ENCODE data around the gene GZMM. TPM values are rescaled to one million over a fixed set of nuclear protein-coding genes. Genes with fewer than 3 reads are reported as not detected.

The GZMM gene
- total RNA-seq, 5 donors from 2014 or later (not counting 1 experiment from before 2014, with no cell fraction given) = 66.2 to 91.0 (median 78.6) TPM

DNA sequence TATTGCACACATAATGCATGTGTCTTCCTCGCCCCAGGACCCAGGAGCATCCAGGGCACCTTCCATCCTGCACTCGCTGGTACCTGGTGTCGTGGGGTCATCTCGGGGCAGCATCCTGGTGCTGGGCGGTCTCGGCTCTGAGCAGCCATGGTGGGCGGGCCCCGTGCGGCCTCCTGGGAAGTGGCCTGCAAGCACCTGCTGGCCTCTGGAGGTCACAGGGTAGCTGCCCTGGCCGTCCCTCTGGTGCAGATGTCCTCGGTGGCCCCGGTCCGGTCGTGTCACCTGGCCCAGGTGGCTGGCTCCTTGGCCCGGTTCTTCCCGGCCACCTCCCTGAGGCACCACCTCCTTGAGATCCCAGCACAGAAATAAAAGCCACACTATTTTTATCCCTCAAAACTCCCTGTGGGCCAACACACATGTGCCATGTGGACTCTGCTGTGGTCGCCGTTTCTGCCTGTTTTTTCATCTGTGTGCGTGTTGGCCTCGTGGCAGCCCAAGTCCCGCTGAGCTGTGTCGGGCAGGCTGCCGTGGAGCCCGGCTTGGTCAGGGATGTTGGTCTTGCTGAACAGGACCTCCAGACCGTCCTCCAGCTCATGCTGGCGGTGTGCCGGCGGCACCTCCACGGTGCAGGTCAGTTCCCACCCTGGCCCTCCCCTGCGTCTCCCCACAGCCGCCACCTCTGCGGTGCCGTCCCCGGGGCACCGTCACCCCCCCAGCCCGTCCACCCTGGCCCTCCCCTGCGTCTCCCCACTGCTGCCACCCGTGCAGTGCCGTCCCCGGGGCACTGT lies 5.0 kb upstream of the GZMM start:
- Mint-ChIP-seq H3K9me3 (no peaks in the 10 kb centered on the region), H3K36me3 (peaks cover 8% of the 10 kb centered on the region), H3K27me3 (no peaks in the 10 kb centered on the region), H3K4me1 (peaks cover 14 to 16% (median 16%) of the 10 kb centered on the region in 3 donors), H3K27ac (no peak overlapping the region), H3K4me3 (no peak overlapping the region)
- Histone ChIP-seq H3K4me3 (ENCODE audit: control insufficient read depth in 1 of 2, extremely low read depth in 1 of 2, low read length in 1 of 2) (no peak overlapping the region), H3K9me3 (no peaks in the 10 kb centered on the region), H3K36me3 (ENCODE audit: control insufficient read depth in 2 of 2, extremely low read depth in 1 of 2, insufficient read depth in 1 of 2, low read length in 1 of 2) (peaks cover 27 to 47% of the 10 kb centered on the region in 2 donors), H3K4me1 (ENCODE audit: control insufficient read depth in 1 of 2, extremely low read depth in 1 of 2, insufficient read depth in 2 of 2, low read length in 2 of 2) (peaks cover 4 to 33% of the 10 kb centered on the region in 2 experiments), H3K27ac (ENCODE audit: low read length) (no peak overlapping the region), H3K27me3 (replicated peaks in 1 of 2; ENCODE audit: control insufficient read depth in 2 of 2, extremely low read depth in 1 of 2, insufficient read depth in 2 of 2, low read length in 1 of 2) (no peaks in the 10 kb centered on the region)
- ATAC-seq (replicated peaks in 1 of 4) = no peak
- ChIA-PET CTCF (no interaction called here), POLR2A (no interaction called here)
- 93% methylated on average over 38 of the region's 40 CpGs for WGBS (ENCODE audit: insufficient coverage)
- no peak for DNase-seq

DNA sequence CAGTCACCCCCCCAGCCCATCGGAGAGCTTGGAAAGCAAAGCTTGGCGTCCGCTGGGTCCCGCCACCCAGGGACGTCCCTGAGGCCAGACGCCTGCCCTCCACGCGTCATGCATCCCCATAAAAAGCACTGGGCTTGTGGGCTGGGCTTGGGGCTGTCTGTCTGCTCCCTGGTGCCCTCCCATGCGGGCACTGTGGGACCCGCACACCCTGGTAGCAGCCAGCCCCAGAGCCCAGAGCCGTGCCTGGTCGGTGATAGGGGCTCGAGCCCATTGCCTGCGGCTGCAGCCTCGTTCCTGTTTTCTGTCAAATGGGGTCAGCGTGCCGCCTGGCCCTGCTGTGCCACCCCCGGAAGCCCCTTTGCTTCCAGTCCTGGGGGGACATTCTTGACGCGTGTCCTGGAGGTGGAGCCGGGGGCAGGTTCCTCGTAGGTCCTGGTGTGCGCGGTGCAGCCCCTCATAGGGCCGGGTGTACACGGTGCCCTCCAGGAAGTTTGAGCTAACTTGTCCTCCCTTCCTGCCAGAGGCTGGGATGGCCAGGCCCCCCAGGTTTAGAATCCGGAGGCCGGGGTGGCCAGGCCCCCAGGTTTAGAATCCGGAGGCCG lies 4.3 kb upstream of the GZMM start:
- CTCF ChIA-PET = no interaction called here
- no peak for DNase-seq

DNA sequence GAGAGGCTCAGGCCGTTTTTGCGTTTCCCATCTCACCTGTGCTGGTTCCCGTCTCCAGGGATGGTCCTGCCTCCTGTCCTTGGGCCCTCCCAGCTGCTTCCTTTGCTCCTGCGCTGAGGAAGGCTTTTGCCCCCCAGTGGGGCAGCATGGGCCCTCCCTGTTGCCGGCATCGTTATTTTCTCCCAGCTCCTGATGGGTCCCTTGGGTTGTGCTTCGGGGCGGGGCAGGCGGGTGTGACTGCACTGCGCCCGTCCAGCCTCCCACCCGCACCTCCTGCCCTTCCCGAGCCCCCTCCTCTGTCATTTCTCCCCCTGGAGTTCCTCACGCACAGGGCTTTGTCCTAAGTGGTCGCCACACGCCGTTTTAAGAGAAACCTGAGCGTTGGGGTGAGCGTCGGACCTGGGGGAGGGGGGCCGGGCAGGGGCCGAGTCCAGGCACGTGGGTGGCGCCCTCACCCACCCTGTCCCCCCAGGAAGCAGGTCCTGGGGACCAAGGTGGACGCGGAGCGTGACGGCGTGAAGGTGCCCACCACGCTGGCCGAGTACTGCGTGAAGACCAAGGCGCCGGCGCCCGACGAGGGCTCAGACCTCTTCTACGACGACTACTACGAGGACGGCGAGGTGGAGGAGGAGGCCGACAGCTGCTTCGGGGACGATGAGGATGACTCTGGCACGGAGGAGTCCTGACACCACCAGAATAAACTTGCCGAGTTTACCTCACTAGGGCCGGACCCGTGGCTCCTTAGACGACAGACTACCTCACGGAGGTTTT lies 2.8 kb upstream of the GZMM start:
- CTCF ChIA-PET = no interaction called here
- Histone ChIP-seq H3K9me3 (no peaks in the 10 kb centered on the region), H3K4me3 (ENCODE audit: control insufficient read depth in 1 of 2, extremely low read depth in 1 of 2, low read length in 1 of 2) (no peak overlapping the region), H3K36me3 (ENCODE audit: control insufficient read depth in 2 of 2, extremely low read depth in 1 of 2, insufficient read depth in 1 of 2, low read length in 1 of 2) (peaks cover 19 to 35% of the 10 kb centered on the region in 2 donors), H3K4me1 (ENCODE audit: control insufficient read depth in 1 of 2, extremely low read depth in 1 of 2, insufficient read depth in 2 of 2, low read length in 2 of 2) (peaks cover 9 to 34% of the 10 kb centered on the region in 2 experiments), H3K27ac (ENCODE audit: low read length) (no peak overlapping the region), H3K27me3 (replicated peaks in 1 of 2; ENCODE audit: control insufficient read depth in 2 of 2, extremely low read depth in 1 of 2, insufficient read depth in 2 of 2, low read length in 1 of 2) (no peaks in the 10 kb centered on the region)
- 95% methylated on average over 46 of the region's 51 CpGs for WGBS (ENCODE audit: insufficient coverage)
- H3K4me1 Mint-ChIP-seq = peaks cover 21 to 22% (median 22%) of the 10 kb centered on the region in 3 donors
- POLR2A ChIA-PET = no interaction called here
- ATAC-seq (replicated peaks in 1 of 4) (no peak), DNase-seq (no peak)
- H3K9me3 Mint-ChIP-seq = no peaks in the 10 kb centered on the region
- H3K27me3 Mint-ChIP-seq = no peaks in the 10 kb centered on the region
- H3K36me3 Mint-ChIP-seq = peaks cover 8% of the 10 kb centered on the region
- H3K4me3 Mint-ChIP-seq = no peak overlapping the region
- no peak overlapping the region for H3K27ac Mint-ChIP-seq

More for the DNA sequence above, 4.3 kb upstream of the GZMM start:
- H3K4me3 Mint-ChIP-seq = no peak overlapping the region
- Histone ChIP-seq H3K4me3 (ENCODE audit: control insufficient read depth in 1 of 2, extremely low read depth in 1 of 2, low read length in 1 of 2) (no peak overlapping the region), H3K27ac (ENCODE audit: low read length) (no peak overlapping the region), H3K27me3 (replicated peaks in 1 of 2; ENCODE audit: control insufficient read depth in 2 of 2, extremely low read depth in 1 of 2, insufficient read depth in 2 of 2, low read length in 1 of 2) (no peaks in the 10 kb centered on the region), H3K36me3 (ENCODE audit: control insufficient read depth in 2 of 2, extremely low read depth in 1 of 2, insufficient read depth in 1 of 2, low read length in 1 of 2) (peaks cover 27 to 47% of the 10 kb centered on the region in 2 donors), H3K9me3 (no peaks in the 10 kb centered on the region), H3K4me1 (ENCODE audit: control insufficient read depth in 1 of 2, extremely low read depth in 1 of 2, insufficient read depth in 2 of 2, low read length in 2 of 2) (peaks cover 6 to 33% of the 10 kb centered on the region in 2 experiments)
- H3K36me3 Mint-ChIP-seq = peaks cover 8% of the 10 kb centered on the region
- no peaks in the 10 kb centered on the region for H3K9me3 Mint-ChIP-seq
- 93% methylated on average over 23 of the region's 30 CpGs for WGBS (ENCODE audit: insufficient coverage)
- POLR2A ChIA-PET = no interaction called here
- H3K4me1 Mint-ChIP-seq = peaks cover 17 to 18% (median 18%) of the 10 kb centered on the region in 3 donors
- H3K27ac Mint-ChIP-seq = no peak overlapping the region
- H3K27me3 Mint-ChIP-seq = no peaks in the 10 kb centered on the region
- no peak for ATAC-seq (replicated peaks in 1 of 4)

DNA sequence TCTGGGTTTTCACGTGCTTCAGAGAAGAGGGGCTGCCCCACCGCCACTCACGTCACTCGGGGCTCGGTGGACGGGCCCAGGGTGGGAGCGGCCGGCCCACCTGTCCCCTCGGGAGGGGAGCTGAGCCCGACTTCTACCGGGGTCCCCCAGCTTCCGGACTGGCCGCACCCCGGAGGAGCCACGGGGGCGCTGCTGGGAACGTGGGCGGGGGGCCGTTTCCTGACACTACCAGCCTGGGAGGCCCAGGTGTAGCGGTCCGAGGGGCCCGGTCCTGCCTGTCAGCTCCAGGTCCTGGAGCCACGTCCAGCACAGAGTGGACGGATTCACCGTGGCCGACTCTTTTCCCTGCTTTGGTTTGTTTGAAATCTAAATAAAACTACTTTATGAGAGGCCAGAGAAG lies 2.2 kb upstream of the GZMM start:
- Histone ChIP-seq H3K27ac (ENCODE audit: low read length) (no peak overlapping the region), H3K36me3 (ENCODE audit: control insufficient read depth in 2 of 2, extremely low read depth in 1 of 2, insufficient read depth in 1 of 2, low read length in 1 of 2) (peaks cover 16 to 29% of the 10 kb centered on the region in 2 donors), H3K27me3 (replicated peaks in 1 of 2; ENCODE audit: control insufficient read depth in 2 of 2, extremely low read depth in 1 of 2, insufficient read depth in 2 of 2, low read length in 1 of 2) (no peaks in the 10 kb centered on the region), H3K9me3 (no peaks in the 10 kb centered on the region), H3K4me3 (ENCODE audit: control insufficient read depth in 1 of 2, extremely low read depth in 1 of 2, low read length in 1 of 2) (no peak overlapping the region), H3K4me1 (ENCODE audit: control insufficient read depth in 1 of 2, extremely low read depth in 1 of 2, insufficient read depth in 2 of 2, low read length in 2 of 2) (peaks cover 9 to 38% of the 10 kb centered on the region in 2 experiments)
- 93% methylated on average over 22 of the region's 26 CpGs for WGBS (ENCODE audit: insufficient coverage)
- DNase-seq (no peak), ATAC-seq (replicated peaks in 1 of 4) (no peak)
- no peak overlapping the region for H3K27ac Mint-ChIP-seq
- POLR2A ChIA-PET = no interaction called here
- no peaks in the 10 kb centered on the region for H3K9me3 Mint-ChIP-seq
- H3K36me3 Mint-ChIP-seq = peaks cover 8% of the 10 kb centered on the region
- H3K27me3 Mint-ChIP-seq = no peaks in the 10 kb centered on the region
- CTCF ChIA-PET = no interaction called here
- H3K4me1 Mint-ChIP-seq = peaks cover 21 to 22% (median 22%) of the 10 kb centered on the region in 3 donors
- no peak overlapping the region for H3K4me3 Mint-ChIP-seq

DNA sequence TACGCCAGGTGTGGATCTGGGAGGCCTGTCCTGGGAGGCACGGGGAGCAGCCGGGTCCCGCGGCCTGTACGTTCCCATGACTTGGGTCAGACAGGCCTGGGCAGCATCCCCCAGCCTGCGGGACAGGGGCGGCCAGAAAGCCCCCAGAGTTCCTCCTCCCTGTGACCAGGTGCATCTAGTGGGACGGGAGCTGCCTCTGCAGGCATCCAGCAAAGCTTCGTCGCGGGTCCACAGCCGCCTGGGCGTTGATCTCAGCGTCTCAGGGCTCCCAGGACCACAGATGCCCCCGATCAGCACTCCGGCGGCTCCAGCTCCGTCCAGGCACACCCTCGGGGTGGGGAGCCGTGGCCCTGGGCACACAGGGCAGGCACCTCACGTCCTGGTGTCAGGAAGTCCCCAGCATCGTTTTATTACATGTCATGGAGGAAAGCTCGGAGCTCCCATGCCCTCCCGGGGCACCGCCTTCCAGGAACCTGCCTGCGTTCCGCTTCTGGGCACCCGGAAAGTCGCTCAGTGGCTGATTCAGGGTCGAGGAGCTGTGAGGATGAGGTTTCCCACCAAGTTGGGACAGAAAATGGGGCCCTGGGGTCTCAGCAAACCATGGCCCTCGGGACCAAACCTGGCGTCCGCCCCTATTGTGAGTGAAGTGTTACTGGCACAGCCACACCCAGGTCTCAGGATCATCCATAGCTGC lies 1.5 kb upstream of the GZMM start:
- Mint-ChIP-seq H3K4me1 (peaks cover 21 to 22% (median 22%) of the 10 kb centered on the region in 3 donors), H3K27me3 (no peaks in the 10 kb centered on the region), H3K36me3 (peaks cover 8% of the 10 kb centered on the region), H3K9me3 (no peaks in the 10 kb centered on the region), H3K27ac (no peak overlapping the region), H3K4me3 (no peak overlapping the region)
- H3K4me3 ChIP-seq (ENCODE audit: control insufficient read depth in 1 of 2, extremely low read depth in 1 of 2, low read length in 1 of 2) = no peak overlapping the region
- H3K9me3 ChIP-seq = no peaks in the 10 kb centered on the region
- DNase-seq (no peak), ATAC-seq (replicated peaks in 1 of 4) (no peak)
- ChIA-PET POLR2A (no interaction called here), CTCF (no interaction called here)
- WGBS (ENCODE audit: insufficient coverage) = 89% methylated on average over 30 of the region's 34 CpGs
- no peak overlapping the region for H3K27ac ChIP-seq (ENCODE audit: low read length)
- peaks cover 16 to 27% of the 10 kb centered on the region in 2 donors for H3K36me3 ChIP-seq (ENCODE audit: control insufficient read depth in 2 of 2, extremely low read depth in 1 of 2, insufficient read depth in 1 of 2, low read length in 1 of 2)
- no peaks in the 10 kb centered on the region for H3K27me3 ChIP-seq (replicated peaks in 1 of 2; ENCODE audit: control insufficient read depth in 2 of 2, extremely low read depth in 1 of 2, insufficient read depth in 2 of 2, low read length in 1 of 2)
- H3K4me1 ChIP-seq (ENCODE audit: control insufficient read depth in 1 of 2, extremely low read depth in 1 of 2, insufficient read depth in 2 of 2, low read length in 2 of 2) = peaks cover 9 to 44% of the 10 kb centered on the region in 2 experiments

DNA sequence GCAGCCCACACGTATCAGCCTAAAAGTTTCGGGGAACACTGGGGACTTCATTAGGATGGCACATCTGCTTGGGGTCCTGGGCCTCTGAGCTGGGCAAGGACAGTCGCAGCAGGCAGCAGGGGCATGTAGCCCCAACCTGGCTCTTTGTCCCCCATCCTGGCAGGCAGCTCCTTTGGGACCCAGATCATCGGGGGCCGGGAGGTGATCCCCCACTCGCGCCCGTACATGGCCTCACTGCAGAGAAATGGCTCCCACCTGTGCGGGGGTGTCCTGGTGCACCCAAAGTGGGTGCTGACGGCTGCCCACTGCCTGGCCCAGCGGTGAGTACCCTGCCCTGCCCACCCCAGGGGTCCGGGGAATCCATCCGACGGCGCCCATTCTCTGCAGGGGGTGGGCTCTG lies 3.3 kb downstream of the GZMM start:
- DNase-seq (no peak), ATAC-seq (replicated peaks in 1 of 4) (no peak)
- Mint-ChIP-seq H3K27ac (no peak overlapping the region), H3K27me3 (no peaks in the 10 kb centered on the region), H3K36me3 (peaks cover 7% of the 10 kb centered on the region), H3K4me1 (peaks cover 22 to 36% (median 25%) of the 10 kb centered on the region in 3 donors), H3K9me3 (no peaks in the 10 kb centered on the region), H3K4me3 (no peak overlapping the region)
- H3K9me3 ChIP-seq = no peaks in the 10 kb centered on the region
- H3K27me3 ChIP-seq (replicated peaks in 1 of 2; ENCODE audit: control insufficient read depth in 2 of 2, extremely low read depth in 1 of 2, insufficient read depth in 2 of 2, low read length in 1 of 2) = no peaks in the 10 kb centered on the region
- no peak overlapping the region for H3K4me3 ChIP-seq (ENCODE audit: control insufficient read depth in 1 of 2, extremely low read depth in 1 of 2, low read length in 1 of 2)
- 97% methylated on average over 11 of the region's 15 CpGs for WGBS (ENCODE audit: insufficient coverage)
- H3K27ac ChIP-seq (ENCODE audit: low read length) = no peak overlapping the region
- peaks cover 4 to 27% of the 10 kb centered on the region in 2 donors for H3K36me3 ChIP-seq (ENCODE audit: control insufficient read depth in 2 of 2, extremely low read depth in 1 of 2, insufficient read depth in 1 of 2, low read length in 1 of 2)
- POLR2A ChIA-PET = no interaction called here
- peaks cover 9 to 61% of the 10 kb centered on the region in 2 experiments for H3K4me1 ChIP-seq (ENCODE audit: control insufficient read depth in 1 of 2, extremely low read depth in 1 of 2, insufficient read depth in 2 of 2, low read length in 2 of 2)
- CTCF ChIA-PET = interaction anchor here in 1 of 2 donors (0.6 kb wide), 1 partner anchor 41 kb away, joined by 3 read pairs; no protein-coding TSS in a partner anchor

All from T-cell (primary cell).